ENCODE data around the gene PDLIM3.

PDLIM3 gene

GRCh38 chr4:185504098-185505047 lies 30.9 kb downstream of the PDLIM3 start:
- H3K4me1 ChIP-seq (ENCODE audit: control insufficient read depth in 1 of 2, insufficient read depth in 1 of 2, low read depth in 1 of 2, low read length in 1 of 2), result no peaks in the 10 kb centered on the region
- H3K27ac ChIP-seq, result no peak overlapping the region
- no peaks in the 10 kb centered on the region for H3K36me3 ChIP-seq
- no peaks in the 10 kb centered on the region for H3K9me3 ChIP-seq
- peaks cover 87% of the 10 kb centered on the region for H3K27me3 ChIP-seq
- no peak for TF ChIP-seq CTCF (IDR thresholded peaks at IDR 0.05)
- no peak overlapping the region for H3K4me3 ChIP-seq (ENCODE audit: low read depth in 1 of 2, low read length in 1 of 2)

DNA sequence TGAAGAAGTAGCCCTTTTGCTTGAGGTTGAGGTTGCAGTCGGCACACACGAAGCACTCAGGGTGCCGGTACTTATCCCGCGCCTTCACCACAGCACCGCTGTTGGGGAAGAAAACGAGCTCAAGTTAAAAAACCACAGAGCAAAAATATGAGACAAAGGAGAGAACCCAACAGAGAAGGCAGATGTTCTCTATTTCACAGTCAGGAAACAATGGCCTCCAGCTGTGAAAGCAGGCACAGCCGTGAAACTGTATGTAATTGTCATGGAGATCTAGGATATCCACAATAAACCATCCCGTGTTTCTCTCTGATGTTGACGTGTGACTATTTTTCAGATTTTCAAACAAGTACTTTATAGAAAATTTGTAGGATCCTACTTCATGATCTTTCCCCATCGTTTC lies 32.9 kb downstream of the PDLIM3 start:
- H3K4me3 ChIP-seq (ENCODE audit: low read depth in 1 of 2, low read length in 1 of 2), result no peak overlapping the region
- H3K27me3 ChIP-seq, result peaks cover 82% of the 10 kb centered on the region
- H3K27ac ChIP-seq, result no peak overlapping the region
- no peak for TF ChIP-seq CTCF (IDR thresholded peaks at IDR 0.05)
- H3K36me3 ChIP-seq, result no peaks in the 10 kb centered on the region
- H3K4me1 ChIP-seq (ENCODE audit: control insufficient read depth in 1 of 2, insufficient read depth in 1 of 2, low read depth in 1 of 2, low read length in 1 of 2), result no peaks in the 10 kb centered on the region
- H3K9me3 ChIP-seq, result no peaks in the 10 kb centered on the region

DNA sequence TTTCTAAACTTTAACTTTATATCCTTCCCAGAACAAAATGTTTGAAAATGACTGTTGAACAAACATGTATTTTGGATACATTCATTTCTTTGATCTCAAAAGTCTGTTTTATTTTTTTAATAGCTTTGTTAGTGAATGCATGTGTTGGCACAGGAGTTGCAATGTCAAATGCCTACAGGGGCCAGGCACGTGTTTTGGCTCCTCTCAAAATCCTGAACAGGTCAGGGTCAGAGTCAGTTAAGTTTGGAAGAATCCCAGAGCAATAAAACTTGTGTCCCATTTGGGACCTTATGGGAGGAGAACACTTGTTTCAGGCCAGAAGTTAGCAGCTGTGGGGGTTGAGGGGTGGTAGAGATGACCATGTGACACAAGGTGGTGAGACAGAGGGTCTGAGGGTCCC lies 34.7 kb downstream of the PDLIM3 start:
- H3K4me3 ChIP-seq (ENCODE audit: low read depth in 1 of 2, low read length in 1 of 2), result no peak overlapping the region
- H3K4me1 ChIP-seq (ENCODE audit: control insufficient read depth in 1 of 2, insufficient read depth in 1 of 2, low read depth in 1 of 2, low read length in 1 of 2), result no peaks in the 10 kb centered on the region
- H3K9me3 ChIP-seq, result no peaks in the 10 kb centered on the region
- H3K27me3 ChIP-seq, result peaks cover 77% of the 10 kb centered on the region
- H3K27ac ChIP-seq, result no peak overlapping the region
- no peak for TF ChIP-seq CTCF (IDR thresholded peaks at IDR 0.05)
- H3K36me3 ChIP-seq, result no peaks in the 10 kb centered on the region

- no peak for TF ChIP-seq CTCF (IDR thresholded peaks at IDR 0.05)
- no peak overlapping the region for H3K4me3 ChIP-seq (ENCODE audit: low read depth in 1 of 2, low read length in 1 of 2)
Observed at GRCh38 chr4:185500035-185500434, 35.3 kb downstream of the PDLIM3 start.

GRCh38 chr4:185488650-185489049 lies 46.7 kb downstream of the PDLIM3 start:
- no peaks in the 10 kb centered on the region for H3K36me3 ChIP-seq
- no peak overlapping the region for H3K27ac ChIP-seq
- H3K4me3 ChIP-seq (ENCODE audit: low read depth in 1 of 2, low read length in 1 of 2), result no peak overlapping the region
- H3K4me1 ChIP-seq (ENCODE audit: control insufficient read depth in 1 of 2, insufficient read depth in 1 of 2, low read depth in 1 of 2, low read length in 1 of 2), result no peaks in the 10 kb centered on the region
- peaks cover 42% of the 10 kb centered on the region for H3K27me3 ChIP-seq
- H3K9me3 ChIP-seq, result peaks cover 7% of the 10 kb centered on the region
- TF ChIP-seq CTCF (IDR thresholded peaks at IDR 0.05), result no peak

More at GRCh38 chr4:185500035-185500434, 35.3 kb downstream of the PDLIM3 start:
- Histone ChIP-seq H3K36me3 (no peaks in the 10 kb centered on the region), H3K9me3 (no peaks in the 10 kb centered on the region), H3K27me3 (peaks cover 77% of the 10 kb centered on the region), H3K4me1 (ENCODE audit: control insufficient read depth in 1 of 2, insufficient read depth in 1 of 2, low read depth in 1 of 2, low read length in 1 of 2) (no peaks in the 10 kb centered on the region), H3K27ac (no peak overlapping the region)
